GM23338 (cell line): Measurements from ENCODE around the gene CCL20.

ENCODE experiments used
- EZH2 ChIP-seq: fragments of 200-600 bp; sonication (generic); IDR thresholded peaks from one replicate; pipeline ENCODE4 v1.8.0; 2017; ENCODE audit warnings: antibody characterized with exemption, mild to moderate bottlenecking, low read depth; ENCODE audit not compliant: unreplicated experiment
- EZH2phosphoT487 ChIP-seq: fragments of 200-600 bp; sonication (generic); IDR thresholded peaks from one replicate; pipeline ENCODE4 v1.8.1; 2018; ENCODE audit warnings: antibody characterized with exemption; ENCODE audit not compliant: unreplicated experiment
- JUNB ChIP-seq: IDR thresholded peaks from one replicate; pipeline ENCODE4 v1.6.1; 2016; ENCODE audit warnings: antibody characterized with exemption; ENCODE audit not compliant: unreplicated experiment
- NANOG ChIP-seq: IDR thresholded peaks from 2 replicates; pipeline ENCODE4 v1.6.1; 2016; ENCODE audit warnings: antibody characterized with exemption, borderline replicate concordance
- POLR2AphosphoS5 ChIP-seq: IDR thresholded peaks from 2 replicates; pipeline ENCODE4 v1.6.1; 2016; ENCODE audit warnings: antibody characterized with exemption, low read depth
- STAT1 ChIP-seq: IDR thresholded peaks from one replicate; pipeline ENCODE4 v1.6.1; 2016; ENCODE audit warnings: antibody characterized with exemption; ENCODE audit not compliant: unreplicated experiment
- TF ChIP-seq, protein P1 (sequence below), 2 experiments: fragments of 200-600 bp in 1 of 2; sonication (generic) in 1 of 2; conservative IDR thresholded peaks; 2 replicates each; pipeline versions ENCODE4 v1.5.1 to v1.6.1; 2016 to 2017; ENCODE audit warnings: antibody characterized with exemption in 2 of 2, low read depth in 2 of 2, mild to moderate bottlenecking in 2 of 2, moderate library complexity in 1 of 2
- TF ChIP-seq, protein P2 (sequence below): IDR thresholded peaks from one replicate; pipeline ENCODE4 v1.6.1; 2018; ENCODE audit warnings: antibody characterized with exemption; ENCODE audit not compliant: unreplicated experiment
- TF ChIP-seq, protein P3 (sequence below): IDR thresholded peaks from 2 replicates; pipeline ENCODE4 v1.6.1; 2016; ENCODE audit warnings: antibody characterized with exemption

GRCh38 chr2:227853204-227853629, 39.6 kb downstream of the CCL20 start:
- no peak for TF ChIP-seq EZH2
- TF ChIP-seq, protein P1, sequence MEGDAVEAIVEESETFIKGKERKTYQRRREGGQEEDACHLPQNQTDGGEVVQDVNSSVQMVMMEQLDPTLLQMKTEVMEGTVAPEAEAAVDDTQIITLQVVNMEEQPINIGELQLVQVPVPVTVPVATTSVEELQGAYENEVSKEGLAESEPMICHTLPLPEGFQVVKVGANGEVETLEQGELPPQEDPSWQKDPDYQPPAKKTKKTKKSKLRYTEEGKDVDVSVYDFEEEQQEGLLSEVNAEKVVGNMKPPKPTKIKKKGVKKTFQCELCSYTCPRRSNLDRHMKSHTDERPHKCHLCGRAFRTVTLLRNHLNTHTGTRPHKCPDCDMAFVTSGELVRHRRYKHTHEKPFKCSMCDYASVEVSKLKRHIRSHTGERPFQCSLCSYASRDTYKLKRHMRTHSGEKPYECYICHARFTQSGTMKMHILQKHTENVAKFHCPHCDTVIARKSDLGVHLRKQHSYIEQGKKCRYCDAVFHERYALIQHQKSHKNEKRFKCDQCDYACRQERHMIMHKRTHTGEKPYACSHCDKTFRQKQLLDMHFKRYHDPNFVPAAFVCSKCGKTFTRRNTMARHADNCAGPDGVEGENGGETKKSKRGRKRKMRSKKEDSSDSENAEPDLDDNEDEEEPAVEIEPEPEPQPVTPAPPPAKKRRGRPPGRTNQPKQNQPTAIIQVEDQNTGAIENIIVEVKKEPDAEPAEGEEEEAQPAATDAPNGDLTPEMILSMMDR (conservative IDR thresholded peaks at IDR 0.05; ENCODE audit: low read depth in 2 of 2) = no peak
- TF ChIP-seq STAT1 = no peak
- TF ChIP-seq JUNB = no peak
- TF ChIP-seq POLR2AphosphoS5 = no peak
- no peak for TF ChIP-seq EZH2phosphoT487
- no peak for TF ChIP-seq NANOG
- TF ChIP-seq, protein P2, sequence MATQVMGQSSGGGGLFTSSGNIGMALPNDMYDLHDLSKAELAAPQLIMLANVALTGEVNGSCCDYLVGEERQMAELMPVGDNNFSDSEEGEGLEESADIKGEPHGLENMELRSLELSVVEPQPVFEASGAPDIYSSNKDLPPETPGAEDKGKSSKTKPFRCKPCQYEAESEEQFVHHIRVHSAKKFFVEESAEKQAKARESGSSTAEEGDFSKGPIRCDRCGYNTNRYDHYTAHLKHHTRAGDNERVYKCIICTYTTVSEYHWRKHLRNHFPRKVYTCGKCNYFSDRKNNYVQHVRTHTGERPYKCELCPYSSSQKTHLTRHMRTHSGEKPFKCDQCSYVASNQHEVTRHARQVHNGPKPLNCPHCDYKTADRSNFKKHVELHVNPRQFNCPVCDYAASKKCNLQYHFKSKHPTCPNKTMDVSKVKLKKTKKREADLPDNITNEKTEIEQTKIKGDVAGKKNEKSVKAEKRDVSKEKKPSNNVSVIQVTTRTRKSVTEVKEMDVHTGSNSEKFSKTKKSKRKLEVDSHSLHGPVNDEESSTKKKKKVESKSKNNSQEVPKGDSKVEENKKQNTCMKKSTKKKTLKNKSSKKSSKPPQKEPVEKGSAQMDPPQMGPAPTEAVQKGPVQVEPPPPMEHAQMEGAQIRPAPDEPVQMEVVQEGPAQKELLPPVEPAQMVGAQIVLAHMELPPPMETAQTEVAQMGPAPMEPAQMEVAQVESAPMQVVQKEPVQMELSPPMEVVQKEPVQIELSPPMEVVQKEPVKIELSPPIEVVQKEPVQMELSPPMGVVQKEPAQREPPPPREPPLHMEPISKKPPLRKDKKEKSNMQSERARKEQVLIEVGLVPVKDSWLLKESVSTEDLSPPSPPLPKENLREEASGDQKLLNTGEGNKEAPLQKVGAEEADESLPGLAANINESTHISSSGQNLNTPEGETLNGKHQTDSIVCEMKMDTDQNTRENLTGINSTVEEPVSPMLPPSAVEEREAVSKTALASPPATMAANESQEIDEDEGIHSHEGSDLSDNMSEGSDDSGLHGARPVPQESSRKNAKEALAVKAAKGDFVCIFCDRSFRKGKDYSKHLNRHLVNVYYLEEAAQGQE = no peak
- TF ChIP-seq, protein P3, sequence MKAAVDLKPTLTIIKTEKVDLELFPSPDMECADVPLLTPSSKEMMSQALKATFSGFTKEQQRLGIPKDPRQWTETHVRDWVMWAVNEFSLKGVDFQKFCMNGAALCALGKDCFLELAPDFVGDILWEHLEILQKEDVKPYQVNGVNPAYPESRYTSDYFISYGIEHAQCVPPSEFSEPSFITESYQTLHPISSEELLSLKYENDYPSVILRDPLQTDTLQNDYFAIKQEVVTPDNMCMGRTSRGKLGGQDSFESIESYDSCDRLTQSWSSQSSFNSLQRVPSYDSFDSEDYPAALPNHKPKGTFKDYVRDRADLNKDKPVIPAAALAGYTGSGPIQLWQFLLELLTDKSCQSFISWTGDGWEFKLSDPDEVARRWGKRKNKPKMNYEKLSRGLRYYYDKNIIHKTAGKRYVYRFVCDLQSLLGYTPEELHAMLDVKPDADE = no peak
